Stimulated activated CD4-positive, alpha-beta T cell treated with anti-CD3 and anti-CD28 coated beads, Interleukin-2, amount 100 ng/mL, for 48 hours (primary cell): ENCODE results near the gene PDE9A.
"Not testable (repeated sequence)": the region's sequence is repeated elsewhere in the genome, so short reads cannot be mapped to it uniquely, and the experiment has no call there.

Experiments used
- DNase-seq, 2 donors: peaks; one replicate each; pipeline ENCODE4 v3.0.0-alpha.2; 2020

PDE9A gene

DNA sequence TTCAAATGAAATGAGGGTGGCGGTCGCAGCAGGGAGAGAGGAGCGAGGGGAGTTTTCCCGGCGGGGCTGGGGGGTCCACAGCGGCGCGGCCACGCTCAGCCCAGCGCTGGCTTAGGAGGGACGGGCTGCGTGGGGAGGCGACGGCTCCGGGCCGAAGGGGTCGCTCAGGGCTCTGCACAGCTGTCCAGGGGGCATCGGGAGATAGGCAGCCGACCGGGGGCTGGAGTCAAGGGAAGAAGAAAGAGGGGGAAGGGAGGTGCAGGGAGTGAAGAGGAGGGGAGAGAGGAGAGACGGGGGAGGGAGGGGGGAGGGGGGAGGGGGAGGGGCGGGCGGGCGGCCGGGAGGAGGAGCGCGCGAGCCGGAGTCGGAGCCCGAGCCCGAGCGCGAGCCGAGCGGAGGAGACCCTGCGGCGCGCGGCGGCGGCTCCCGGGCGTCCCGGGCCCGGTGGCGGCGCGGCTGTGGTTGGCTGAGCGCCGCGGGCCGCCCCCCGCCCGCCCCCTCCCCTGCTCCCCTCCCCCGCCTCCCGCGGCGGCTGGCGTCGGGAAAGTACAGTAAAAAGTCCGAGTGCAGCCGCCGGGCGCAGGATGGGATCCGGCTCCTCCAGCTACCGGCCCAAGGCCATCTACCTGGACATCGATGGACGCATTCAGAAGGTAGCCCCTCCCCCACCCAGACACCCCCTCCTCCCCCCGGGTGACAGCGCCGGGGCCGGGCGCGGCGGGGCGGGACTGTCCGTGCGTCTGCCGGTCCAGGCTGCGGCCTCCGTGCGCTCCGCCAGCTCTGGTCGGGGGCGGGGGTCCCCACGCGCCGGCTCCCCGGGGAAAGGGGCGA is at the start of gene PDE9A:
TSS of gene PDE9A (plus strand) at position 391 of the 831 bp plus-strand sequence. CDS start at position 585, 194 bp downstream.
- DNase-seq = peak in 1 of 2 donors; percentile 27

GRCh38 chr21:42607102-42607501 is 46.3 kb upstream of the PDE9A start:
- no peak for DNase-seq

GRCh38 chr21:42607525-42608102 is 45.8 kb upstream of the PDE9A start:
- no peak for DNase-seq

- DNase-seq = no peak
These were observed 45.0 kb upstream of the PDE9A start for GRCh38 chr21:42608446-42608845.

GRCh38 chr21:42609811-42610210 is 43.6 kb upstream of the PDE9A start:
- DNase-seq = peak; percentile 30 to 40

GRCh38 chr21:42611852-42612251 is 41.6 kb upstream of the PDE9A start:
- no peak for DNase-seq

DNA sequence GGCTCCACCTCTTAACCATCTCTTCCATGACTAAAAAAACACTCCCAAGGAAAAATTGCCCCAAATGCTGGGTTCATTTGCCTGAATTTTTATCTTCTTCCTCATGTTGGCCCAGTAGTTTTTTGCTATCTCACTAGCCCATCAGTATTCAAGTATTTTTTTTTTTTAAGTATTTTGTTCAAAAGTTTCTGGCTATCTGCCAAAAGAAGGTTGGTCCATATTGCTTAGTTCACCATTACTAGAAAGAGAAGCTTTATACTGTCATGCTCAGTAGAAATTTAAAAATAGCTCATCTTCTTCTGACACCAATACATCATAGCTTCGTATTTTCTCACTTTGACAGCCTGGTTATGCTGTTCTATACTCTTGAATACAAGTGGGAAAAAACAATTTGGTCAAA is 41.0 kb upstream of the PDE9A start:
- DNase-seq = no peak

- DNase-seq = no peak
These were observed 39.7 kb upstream of the PDE9A start for GRCh38 chr21:42613756-42614155.

- DNase-seq = peak; percentile 26 to 41
These were observed 39.0 kb upstream of the PDE9A start for GRCh38 chr21:42614396-42614795.

DNA sequence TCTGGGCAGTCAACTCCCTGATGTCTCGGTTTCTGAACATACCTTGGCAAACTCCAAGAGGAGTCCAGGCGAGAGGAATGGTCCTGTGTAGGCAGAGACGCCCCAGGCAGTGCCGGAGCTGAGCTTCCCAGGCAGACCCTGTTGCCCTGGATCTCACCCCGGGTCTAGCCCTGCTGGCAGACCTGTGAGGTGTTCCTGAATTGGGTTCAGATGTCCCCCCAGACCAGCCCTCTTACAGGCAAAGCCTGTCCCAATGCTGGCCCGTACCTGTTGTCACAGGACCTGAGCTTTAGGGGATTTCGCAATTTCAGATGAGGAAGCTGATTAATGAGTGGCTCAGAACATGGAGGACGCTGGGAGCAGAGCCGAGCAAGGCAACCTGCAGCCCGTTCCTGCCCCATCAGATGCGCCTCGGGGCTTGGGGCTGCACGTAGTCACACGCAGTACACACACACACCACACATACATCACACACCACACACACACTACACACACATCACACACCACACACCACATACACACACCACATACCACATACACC is 38.5 kb upstream of the PDE9A start:
- DNase-seq = peak; percentile 33 to 50

GRCh38 chr21:42615377-42615776 is 38.0 kb upstream of the PDE9A start:
- DNase-seq = not testable (repeated sequence)

DNA sequence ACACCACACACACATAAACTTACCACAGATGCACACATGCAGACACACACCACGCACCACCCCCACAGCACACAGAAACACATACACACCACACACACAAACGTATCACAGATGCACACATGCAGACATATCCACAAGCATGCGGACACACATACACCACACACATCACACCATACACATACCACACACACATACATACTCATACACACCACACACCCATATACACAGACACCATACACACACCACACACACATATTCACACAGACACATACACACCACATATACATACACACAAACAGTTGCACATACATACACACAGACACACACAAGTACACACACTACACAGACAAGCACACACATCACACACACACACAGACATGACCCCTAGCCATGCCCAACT is 37.5 kb upstream of the PDE9A start:
- no peak for DNase-seq

DNA sequence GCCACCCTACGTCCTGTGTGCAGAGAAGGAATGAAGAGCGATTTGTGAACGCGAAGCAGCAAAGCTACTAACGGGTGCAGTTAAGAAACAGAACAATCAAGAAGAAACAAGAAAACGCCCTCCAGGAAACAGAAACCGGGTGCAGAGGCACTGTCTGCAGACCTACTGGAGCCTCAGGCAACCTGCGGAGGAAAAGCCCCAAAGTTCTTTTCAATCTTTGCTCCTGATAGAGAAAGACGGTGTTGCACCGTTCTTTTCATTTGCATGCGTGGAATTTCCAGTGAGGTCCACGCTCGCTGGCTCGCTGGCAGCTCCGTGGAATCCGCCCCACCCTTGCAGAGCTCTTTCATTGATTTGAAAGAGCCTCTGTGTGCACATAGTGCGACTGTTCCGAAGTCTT is 37.0 kb upstream of the PDE9A start:
- no peak for DNase-seq

DNA sequence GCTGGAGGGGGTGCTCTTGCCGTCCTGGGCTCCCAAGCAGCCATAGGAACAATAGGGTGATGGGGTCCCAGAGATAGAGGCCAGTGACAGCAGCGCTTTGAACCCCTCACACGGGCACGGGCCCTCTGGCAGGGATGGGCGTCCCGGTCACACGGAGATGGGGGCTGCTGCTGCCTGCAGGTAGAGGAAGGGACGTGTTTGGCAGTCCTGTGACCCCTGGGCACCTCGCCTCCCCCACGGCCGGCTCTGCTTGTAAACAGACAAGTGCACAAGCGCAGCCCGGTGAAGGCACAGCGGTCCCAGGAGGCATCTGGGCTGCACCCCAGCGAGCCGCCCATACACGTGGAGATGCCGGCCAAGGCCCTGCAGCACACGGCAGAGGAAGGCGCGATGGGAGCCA is 36.5 kb upstream of the PDE9A start:
- DNase-seq = no peak

DNA sequence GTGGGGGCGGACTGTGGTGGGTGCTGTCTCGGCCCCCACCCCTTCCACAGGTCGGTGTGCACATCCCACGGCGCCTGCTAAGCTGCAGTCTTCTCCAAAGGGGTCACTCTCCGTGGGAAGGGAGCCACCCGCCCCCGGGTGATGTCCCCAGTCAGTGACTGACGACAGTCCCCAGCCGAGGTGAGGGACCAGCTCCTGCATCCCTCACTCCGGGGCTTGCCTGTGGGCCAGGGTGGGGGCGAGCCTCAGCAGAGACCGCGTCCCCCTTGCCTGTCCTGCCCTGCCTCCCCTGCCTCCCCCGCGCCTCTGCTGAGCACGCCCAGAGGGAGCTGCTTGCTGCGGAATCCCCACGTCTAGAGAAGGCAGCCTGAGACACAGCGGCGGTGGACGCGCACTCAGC is 35.9 kb upstream of the PDE9A start:
- no peak for DNase-seq

- DNase-seq = no peak
These were observed 34.7 kb upstream of the PDE9A start for GRCh38 chr21:42618707-42619102.

GRCh38 chr21:42619166-42619565 is 34.3 kb upstream of the PDE9A start:
- DNase-seq = no peak

DNA sequence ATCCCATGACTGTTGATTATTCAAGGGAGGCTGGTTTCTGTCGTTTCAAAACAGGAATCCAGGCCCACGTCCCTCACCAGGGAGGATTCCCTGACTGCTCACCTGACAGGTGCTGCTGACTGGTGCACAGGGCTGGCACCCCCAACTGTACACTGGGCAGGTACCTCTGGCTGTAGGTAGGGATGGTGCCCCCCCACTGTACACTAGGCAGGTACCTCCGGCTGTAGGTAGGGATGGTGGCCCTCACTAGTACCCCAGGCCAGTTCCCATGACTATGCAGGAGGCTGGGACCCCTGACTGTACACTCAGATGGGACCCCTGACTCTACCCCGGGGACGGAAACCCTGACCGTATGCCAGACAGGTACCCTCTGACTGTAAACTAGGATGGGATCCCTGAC is 33.6 kb upstream of the PDE9A start:
- no peak for DNase-seq

- no peak for DNase-seq
These were observed 32.1 kb upstream of the PDE9A start for GRCh38 chr21:42621166-42621818.

GRCh38 chr21:42621819-42622177 is 31.6 kb upstream of the PDE9A start:
- DNase-seq = no peak

- no peak for DNase-seq
These were observed 31.1 kb upstream of the PDE9A start for GRCh38 chr21:42622284-42622683.

GRCh38 chr21:42623694-42624093 is 29.7 kb upstream of the PDE9A start:
- DNase-seq = no peak

GRCh38 chr21:42624095-42624790 is 29.2 kb upstream of the PDE9A start:
- DNase-seq = no peak
